Right lung (tissue), 5 donors: ENCODE measurements around the gene CENPO. TPM values are rescaled to one million over a fixed set of nuclear protein-coding genes. Genes with fewer than 3 reads are reported as not detected.
"Not testable (repeated sequence)": the region's sequence is repeated elsewhere in the genome, so short reads cannot be mapped to it uniquely, and the experiment has no call there.

Experiments used
- DNase-seq, 2 donors: peaks; one replicate each; pipeline ENCODE4 v3.0.0-alpha.2; 2013
- polyA plus RNA-seq, 5 donors: library from polyadenylated mRNA; unstranded; fragments of 120-200 nt; gene quantifications; one replicate each; pipeline versions ENCODE4 v1.2.1 to v1.2.3, GENCODE V29; 2013; ENCODE audit warnings: inconsistent platforms in 1 of 5, low replicate concordance in 1 of 5; ENCODE audit not compliant: insufficient read length in 5 of 5, insufficient read depth in 1 of 5

The CENPO gene
- polyA plus RNA-seq, 5 donors: 17.8 to 31.5 (median 22.7) TPM

- no peak for DNase-seq
These were observed 7.4 kb upstream of the CENPO start for GRCh38 chr2:24785671-24786321.

GRCh38 chr2:24787532-24787931 lies 5.7 kb upstream of the CENPO start:
- DNase-seq: no peak

- DNase-seq: no peak
These were observed 4.4 kb upstream of the CENPO start for GRCh38 chr2:24788816-24789215.

- no peak for DNase-seq
These were observed 1.8 kb upstream of the CENPO start for GRCh38 chr2:24791452-24791851.

DNA sequence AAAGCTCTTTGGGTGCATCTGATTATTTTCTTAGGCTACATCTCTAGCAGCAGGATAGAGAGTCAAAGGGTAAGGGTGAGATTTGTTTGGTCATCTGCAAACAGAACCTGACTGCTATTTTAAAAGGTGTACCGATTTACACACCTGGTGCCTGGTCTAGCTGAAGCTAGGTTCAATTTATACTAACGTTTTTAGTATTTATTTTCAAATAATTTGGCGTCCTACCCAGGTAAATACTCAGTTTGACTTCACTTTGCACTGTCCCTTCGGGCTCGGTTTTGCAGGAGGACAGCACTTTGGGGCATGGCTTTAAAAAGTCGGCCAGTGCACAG lies 717 bp upstream of the CENPO start:
- no peak for DNase-seq

GRCh38 chr2:24793761-24794435 lies 673 bp downstream of the CENPO start:
- peak in 1 of 2 donors; percentile 20 for DNase-seq

DNA sequence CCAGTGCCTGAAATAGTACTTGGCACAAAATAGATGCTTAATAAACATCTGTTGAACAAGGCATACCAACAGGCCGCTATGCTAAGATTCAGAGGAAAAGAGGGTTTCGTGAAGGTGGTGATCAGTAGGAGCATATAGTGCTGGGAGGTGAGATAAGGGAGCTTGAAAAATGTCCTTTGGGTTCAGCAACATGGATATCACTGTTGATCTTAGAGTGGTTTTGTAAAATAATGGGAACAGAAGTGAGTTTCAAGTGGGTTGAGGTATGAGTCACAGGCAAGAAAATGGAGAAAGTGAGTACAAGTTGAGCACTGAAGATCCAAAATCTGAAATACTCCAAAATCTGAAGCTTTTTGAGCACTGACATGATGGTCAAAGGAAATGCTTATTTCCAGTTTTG lies 4.4 kb downstream of the CENPO start:
- no peak for DNase-seq

- not testable (repeated sequence) for DNase-seq
These were observed 7.3 kb downstream of the CENPO start for GRCh38 chr2:24800487-24800886.

DNA sequence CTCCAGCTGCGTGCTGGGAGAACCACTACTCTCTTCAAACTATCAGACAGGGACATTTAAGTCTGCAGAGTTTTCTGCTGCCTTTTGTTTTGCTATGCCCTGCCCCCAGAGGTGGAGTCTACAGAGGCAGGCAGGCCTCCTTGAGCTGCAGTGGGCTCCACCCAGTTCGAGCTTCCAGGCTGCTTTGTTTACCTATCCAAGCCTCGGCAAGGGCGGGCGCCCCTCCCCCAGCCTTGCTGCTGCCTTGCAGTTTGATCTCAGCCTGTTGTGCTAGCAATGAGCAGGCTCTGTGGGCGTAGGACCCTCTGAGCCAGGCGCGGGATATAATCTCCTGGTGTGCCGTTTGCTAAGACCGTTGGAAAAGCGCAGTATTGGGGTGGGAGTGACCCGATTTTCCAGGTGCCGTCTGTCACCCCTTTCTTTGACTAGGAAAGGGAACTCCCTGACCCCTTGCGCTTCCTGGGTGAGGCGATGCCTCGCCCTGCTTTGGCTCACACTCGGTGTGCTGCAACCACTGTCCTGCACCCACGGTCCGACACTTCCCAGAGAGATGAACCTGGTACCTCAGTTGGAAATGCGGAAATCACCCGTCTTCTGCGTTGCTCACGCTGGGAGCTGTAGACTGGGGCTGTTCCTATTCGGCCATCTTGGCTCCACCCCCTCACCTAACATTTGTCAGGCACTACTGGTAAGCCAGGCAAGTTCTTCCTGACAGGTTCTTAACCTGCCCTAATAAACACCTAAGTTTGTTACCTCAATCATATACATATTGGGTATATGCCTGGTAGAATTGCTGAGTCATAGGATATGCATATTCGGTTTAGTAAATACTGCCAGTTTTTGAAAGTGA lies 12.8 kb downstream of the CENPO start:
- not testable (repeated sequence) for DNase-seq

- no peak for DNase-seq
These were observed 13.4 kb downstream of the CENPO start for GRCh38 chr2:24806661-24807036.

- DNase-seq: no peak
These were observed 16.2 kb downstream of the CENPO start for GRCh38 chr2:24809316-24810007.

DNA sequence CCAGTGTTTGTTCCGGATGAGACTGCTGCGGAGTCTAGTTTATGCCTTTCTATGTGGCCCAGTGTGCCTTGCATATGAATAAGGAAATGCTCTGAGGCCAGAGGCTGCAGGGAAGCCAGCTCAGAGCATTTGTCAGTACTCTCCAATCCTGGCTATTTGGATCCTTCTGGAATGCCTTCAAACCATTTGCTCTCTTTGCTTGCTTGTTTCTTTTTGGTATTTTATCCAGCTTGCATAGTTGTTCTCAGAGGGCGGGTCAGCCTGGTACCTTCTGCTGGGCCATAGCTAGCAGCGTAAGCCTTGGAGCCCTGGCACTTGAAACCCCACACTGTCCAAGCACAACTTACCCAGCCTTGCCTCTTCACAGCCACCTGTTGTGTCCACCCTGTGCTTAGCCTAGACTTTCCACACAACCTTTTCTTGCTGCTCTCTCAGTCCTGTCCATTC lies 20.5 kb downstream of the CENPO start:
- no peak for DNase-seq

GRCh38 chr2:24814516-24814915 lies 21.3 kb downstream of the CENPO start:
- no peak for DNase-seq

DNA sequence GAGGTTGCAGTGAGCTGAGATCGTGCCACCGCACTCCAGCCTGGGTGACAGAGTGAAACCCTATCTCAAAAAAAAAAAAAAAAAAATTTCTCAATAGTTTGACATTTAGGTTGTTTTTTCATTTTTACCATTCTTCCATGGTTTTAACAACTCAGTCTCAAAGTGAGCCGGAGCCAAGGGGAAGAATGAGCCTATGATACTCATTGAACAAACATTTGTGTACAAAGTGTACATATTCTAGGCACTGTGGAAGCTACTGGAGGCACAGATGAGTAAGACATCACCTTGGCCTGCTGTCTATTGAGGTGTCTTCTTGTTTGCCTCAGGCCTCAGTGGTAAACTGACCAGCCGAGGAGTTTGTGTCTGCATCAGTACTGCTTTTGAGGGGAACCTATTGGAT lies 21.9 kb downstream of the CENPO start:
- no peak for DNase-seq

DNA sequence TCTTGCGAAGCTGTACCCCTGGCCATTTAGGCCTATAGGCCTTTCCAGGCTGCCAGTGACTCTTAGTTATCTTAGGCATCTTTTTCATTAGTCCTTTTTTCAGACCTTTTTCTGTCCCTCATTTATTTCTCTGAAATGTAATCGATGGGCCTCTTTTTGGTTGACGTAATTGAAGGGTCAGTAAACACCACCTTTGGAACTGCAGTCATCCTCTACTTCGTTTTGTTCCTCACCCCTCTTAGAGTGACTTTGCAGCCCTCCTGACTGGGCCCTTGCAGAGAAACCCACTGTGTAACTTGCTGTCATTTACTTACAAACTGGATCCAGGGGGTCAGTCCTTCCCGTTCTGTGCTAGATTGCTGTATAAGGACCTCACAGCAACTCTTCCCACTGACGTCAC lies 23.2 kb downstream of the CENPO start:
- no peak for DNase-seq

GRCh38 chr2:24816884-24817283 lies 23.7 kb downstream of the CENPO start:
- DNase-seq: no peak

- DNase-seq: no peak
These were observed 25.5 kb downstream of the CENPO start for GRCh38 chr2:24818721-24819167.

DNA sequence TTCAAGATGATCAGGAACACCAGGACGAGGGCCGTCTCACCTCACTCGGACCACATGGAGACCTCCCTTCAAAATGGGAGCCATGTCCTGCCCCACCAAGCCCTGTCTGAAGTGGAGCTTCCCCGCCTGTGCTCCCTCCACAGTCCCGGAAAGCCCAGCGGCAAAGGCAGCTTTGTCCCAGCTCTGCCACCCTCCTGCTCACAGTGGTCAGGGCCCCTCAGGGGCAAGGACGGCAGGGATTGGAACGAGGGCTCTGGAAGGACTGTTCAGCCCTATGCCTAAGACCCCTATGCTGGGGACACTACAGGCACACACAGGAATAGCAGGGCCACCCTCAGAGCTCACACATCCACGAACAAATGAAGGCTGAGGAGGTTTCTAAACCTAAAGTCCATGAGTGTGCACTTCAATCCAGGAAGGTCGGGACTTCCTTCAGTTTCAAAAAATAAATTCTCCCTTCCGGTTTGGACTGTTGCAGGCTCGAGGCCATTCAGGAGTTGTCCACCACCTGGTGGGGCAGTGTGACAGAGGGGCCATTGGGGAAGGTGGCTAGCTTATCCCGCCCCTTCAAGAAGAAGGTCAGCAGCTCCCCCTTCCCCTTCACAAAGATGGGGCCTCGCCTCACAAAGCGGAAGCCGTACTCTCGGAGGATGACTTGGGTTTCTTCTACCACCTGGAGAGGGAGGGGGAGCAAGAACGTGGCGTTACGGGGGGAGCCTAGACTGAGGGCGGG lies 26.4 kb downstream of the CENPO start:
- no peak for DNase-seq

DNA sequence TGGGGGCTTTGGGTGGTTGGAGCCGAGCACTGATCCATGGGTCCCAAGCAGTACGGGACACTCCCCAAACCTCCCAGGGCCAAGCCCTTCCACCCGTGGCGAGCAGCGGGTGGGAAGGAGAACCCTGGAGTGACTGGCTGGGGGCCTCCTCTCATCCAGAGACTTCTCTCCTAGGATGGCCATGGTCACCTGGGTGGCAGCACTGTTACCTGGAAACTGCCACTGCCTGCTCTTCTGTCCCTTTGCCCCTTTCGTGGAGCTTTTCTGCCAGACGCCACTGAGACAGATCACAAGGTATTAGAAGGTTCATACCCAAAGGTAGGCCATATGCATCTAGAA lies 26.9 kb downstream of the CENPO start:
- DNase-seq: no peak

- DNase-seq: no peak
These were observed 27.6 kb downstream of the CENPO start for GRCh38 chr2:24820598-24821432.

DNA sequence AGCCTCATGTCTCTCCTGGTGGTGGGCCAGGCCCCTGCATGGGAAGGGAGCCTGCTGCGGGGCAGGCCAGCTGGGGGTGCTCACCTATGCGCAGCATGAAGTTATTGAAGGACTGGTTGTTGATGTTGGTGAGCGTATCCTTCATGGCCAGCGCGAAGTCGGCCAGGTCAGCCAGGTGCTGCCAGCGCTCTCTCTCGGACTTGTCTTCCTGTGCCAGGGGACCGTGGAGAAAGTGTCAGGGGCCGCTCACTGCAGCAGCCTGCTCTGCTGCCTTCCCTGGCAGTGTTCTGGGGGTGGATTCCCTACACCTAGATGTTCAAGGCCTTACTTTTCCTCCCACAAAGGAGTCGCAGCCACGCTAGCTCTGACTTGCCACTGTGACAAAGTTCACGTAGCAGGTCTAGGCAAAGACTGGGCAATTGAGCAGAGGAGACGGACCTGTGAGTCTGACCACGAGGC lies 28.2 kb downstream of the CENPO start:
- DNase-seq: no peak
